ENCODE measurements around the gene EDA2R. TPM values are rescaled to one million over a fixed set of nuclear protein-coding genes. Genes with fewer than 3 reads are reported as not detected.

Gene EDA2R, protein sequence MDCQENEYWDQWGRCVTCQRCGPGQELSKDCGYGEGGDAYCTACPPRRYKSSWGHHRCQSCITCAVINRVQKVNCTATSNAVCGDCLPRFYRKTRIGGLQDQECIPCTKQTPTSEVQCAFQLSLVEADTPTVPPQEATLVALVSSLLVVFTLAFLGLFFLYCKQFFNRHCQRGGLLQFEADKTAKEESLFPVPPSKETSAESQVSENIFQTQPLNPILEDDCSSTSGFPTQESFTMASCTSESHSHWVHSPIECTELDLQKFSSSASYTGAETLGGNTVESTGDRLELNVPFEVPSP
- total RNA-seq (1 to 10 TPM; 1.2 to 1.3 TPM), polyA plus RNA-seq (under 1 TPM in 1 of 2 donors, not detected in 1; 0.08 TPM)

DNA sequence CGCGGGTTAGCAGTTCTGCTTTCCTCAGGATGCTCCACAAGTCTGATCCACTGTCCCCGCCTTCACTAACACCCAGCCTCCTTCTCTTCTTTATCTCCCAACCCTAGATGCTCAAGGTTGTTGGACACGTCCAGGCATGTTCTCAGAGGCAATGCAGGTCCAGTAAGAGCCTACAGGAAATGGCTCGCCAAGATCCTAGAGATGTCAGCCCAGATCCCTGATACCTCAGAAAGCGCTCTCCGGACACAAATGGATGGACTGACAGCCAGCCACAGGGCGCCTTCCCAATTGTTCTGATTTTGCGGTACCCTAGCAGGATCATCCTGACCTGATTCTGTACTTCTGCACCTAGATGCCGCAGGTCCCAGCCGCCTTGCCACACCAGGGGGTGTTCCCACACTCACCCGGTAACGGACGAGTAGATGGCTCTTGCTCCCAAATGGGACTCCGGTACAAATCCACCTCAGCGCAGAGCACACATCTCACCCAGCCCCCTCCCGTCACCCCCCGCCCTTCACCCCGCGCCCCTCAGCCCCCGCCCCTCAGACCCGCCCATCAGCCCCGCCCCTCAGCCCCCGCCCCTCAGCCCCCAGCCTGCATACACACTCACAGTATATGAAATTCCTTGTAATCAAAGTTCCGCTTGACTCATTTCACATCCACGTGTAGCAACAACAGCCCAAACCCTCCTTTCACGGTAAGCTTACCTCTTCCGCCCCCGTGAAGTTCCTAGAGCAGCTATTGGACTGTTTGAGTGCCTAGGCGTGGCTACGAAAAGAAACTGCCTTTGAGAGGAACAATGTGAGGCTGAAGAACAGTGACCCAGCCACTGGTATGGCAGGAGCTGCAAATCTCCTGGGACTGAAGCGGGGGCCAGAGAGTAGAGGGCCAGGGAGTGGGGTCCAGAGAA is at the start of gene EDA2R:
EDA2R (minus strand) TSS at position 488 of the 910 bp plus-strand sequence. CDS start 23,058 bp downstream, outside the sequence.
- ChIA-PET CTCF (ENCODE audit: partially characterized antibody) (no interaction called here), POLR2A (ENCODE audit: partially characterized antibody) (no interaction called here)
- Mint-ChIP-seq H3K9me3 (no peaks in the 10 kb centered on the region), H3K36me3 (no peaks in the 10 kb centered on the region), H3K4me1 (peaks cover 2 to 15% (median 5%) of the 10 kb centered on the region in 4 donors), H3K4me3 (peak within 1 kb of the TSS; percentile 52 to 83 (median 70)), H3K27me3 (no peaks in the 10 kb centered on the region), H3K27ac (peak within 1 kb of the TSS in 3 of 7 donors; percentile 33 to 76 (median 50))
- no peaks in the 10 kb centered on the region for H3K27me3 ChIP-seq (ENCODE audit: insufficient read depth, low read length)
- H3K36me3 ChIP-seq (ENCODE audit: insufficient read depth, low read length): no peaks in the 10 kb centered on the region
- no peak within 1 kb of the TSS for H3K4me3 ChIP-seq (ENCODE audit: low read length in 2 of 2)
- intact Hi-C loops (cut with micrococcal nuclease): no loop called here
- no peak within 1 kb of the TSS for H3K27ac ChIP-seq (ENCODE audit: low read depth, low read length)
- H3K4me1 ChIP-seq (ENCODE audit: insufficient read depth, low read length): no peaks in the 10 kb centered on the region
- peak; percentile 3 to 39 (median 17) for DNase-seq
- no peaks in the 10 kb centered on the region for H3K9me3 ChIP-seq (ENCODE audit: control insufficient read depth in 1 of 2, low read length in 2 of 2)

DNA sequence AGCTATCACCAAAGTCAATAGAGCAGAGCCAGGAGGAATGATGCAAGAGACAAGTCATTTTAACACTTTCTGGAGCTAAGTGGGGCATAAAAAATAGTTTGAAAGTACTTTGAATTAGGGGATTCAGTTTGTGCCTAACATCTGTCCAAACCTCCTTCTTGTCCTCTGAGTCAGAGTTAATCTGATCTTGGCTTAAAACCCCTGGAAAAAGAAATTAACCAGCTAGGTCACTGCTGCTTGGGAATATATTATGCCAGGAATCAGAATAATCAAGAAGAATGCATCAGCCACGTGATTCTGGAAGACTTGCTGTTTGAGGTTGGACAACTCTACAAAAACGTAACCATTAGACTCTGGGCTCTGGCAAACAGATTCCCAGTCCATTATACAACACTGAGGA is 45.3 kb upstream of the EDA2R start:
- H3K9me3 Mint-ChIP-seq: peaks cover 0 to 4% (median 0%) of the 10 kb centered on the region in 8 donors
- Histone ChIP-seq H3K27ac (ENCODE audit: low read depth, low read length) (no peak overlapping the region), H3K9me3 (ENCODE audit: control insufficient read depth in 1 of 2, low read length in 2 of 2) (no peaks in the 10 kb centered on the region), H3K27me3 (ENCODE audit: insufficient read depth, low read length) (no peaks in the 10 kb centered on the region), H3K36me3 (ENCODE audit: insufficient read depth, low read length) (no peaks in the 10 kb centered on the region), H3K4me1 (ENCODE audit: insufficient read depth, low read length) (no peaks in the 10 kb centered on the region), H3K4me3 (ENCODE audit: low read length in 2 of 2) (no peak overlapping the region)
- no peak overlapping the region for H3K4me3 Mint-ChIP-seq
- POLR2A ChIA-PET (ENCODE audit: partially characterized antibody): no interaction called here
- no peaks in the 10 kb centered on the region for H3K4me1 Mint-ChIP-seq
- no peak for DNase-seq
- peaks cover 0 to 2% of the 10 kb centered on the region in 2 donors for H3K27me3 Mint-ChIP-seq
- no peak overlapping the region for H3K27ac Mint-ChIP-seq
- CTCF ChIA-PET (ENCODE audit: partially characterized antibody): no interaction called here
- intact Hi-C loops (cut with micrococcal nuclease): no loop called here
- H3K36me3 Mint-ChIP-seq: no peaks in the 10 kb centered on the region

DNA sequence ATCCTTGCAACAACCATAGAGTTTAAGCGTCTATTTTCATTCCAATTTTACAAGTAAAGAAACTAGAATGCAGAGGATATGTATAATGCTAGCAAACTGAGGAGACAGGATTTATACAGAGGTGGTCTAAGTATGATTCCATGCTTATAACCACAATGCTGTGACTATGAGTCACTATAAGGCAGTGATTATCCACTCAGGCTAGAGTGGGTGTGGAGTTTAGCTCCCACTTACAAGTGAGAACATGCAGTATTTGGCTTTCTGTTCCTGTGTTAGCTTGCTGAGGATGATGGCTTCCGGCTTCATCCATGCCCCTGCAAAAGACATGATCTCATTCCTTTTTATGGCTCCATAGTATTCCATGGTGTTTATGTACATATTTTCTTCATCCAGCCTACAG is 41.6 kb upstream of the EDA2R start:
- Mint-ChIP-seq H3K27ac (no peak overlapping the region), H3K36me3 (no peaks in the 10 kb centered on the region), H3K27me3 (peaks cover 0 to 2% of the 10 kb centered on the region in 2 donors), H3K4me3 (no peak overlapping the region), H3K9me3 (peaks cover 0 to 2% (median 0%) of the 10 kb centered on the region in 8 donors), H3K4me1 (no peaks in the 10 kb centered on the region)
- no peaks in the 10 kb centered on the region for H3K9me3 ChIP-seq (ENCODE audit: control insufficient read depth in 1 of 2, low read length in 2 of 2)
- DNase-seq: no peak
- no peak overlapping the region for H3K4me3 ChIP-seq (ENCODE audit: low read length in 2 of 2)
- intact Hi-C loops (cut with micrococcal nuclease): no loop called here
- ChIA-PET CTCF (ENCODE audit: partially characterized antibody) (no interaction called here), POLR2A (ENCODE audit: partially characterized antibody) (no interaction called here)
- H3K36me3 ChIP-seq (ENCODE audit: insufficient read depth, low read length): no peaks in the 10 kb centered on the region
- no peaks in the 10 kb centered on the region for H3K27me3 ChIP-seq (ENCODE audit: insufficient read depth, low read length)
- H3K27ac ChIP-seq (ENCODE audit: low read depth, low read length): no peak overlapping the region
- H3K4me1 ChIP-seq (ENCODE audit: insufficient read depth, low read length): no peaks in the 10 kb centered on the region

- H3K27ac ChIP-seq (ENCODE audit: low read depth, low read length): no peak overlapping the region
- no peak overlapping the region for H3K27ac Mint-ChIP-seq
- intact Hi-C loops (cut with micrococcal nuclease): no loop called here
- no peaks in the 10 kb centered on the region for H3K36me3 Mint-ChIP-seq
- no peaks in the 10 kb centered on the region for H3K9me3 Mint-ChIP-seq
- H3K4me3 ChIP-seq (ENCODE audit: low read length in 2 of 2): no peak overlapping the region
- no peak for DNase-seq
- no peaks in the 10 kb centered on the region for H3K9me3 ChIP-seq (ENCODE audit: control insufficient read depth in 1 of 2, low read length in 2 of 2)
- CTCF ChIA-PET (ENCODE audit: partially characterized antibody): no interaction called here
- no peaks in the 10 kb centered on the region for H3K27me3 ChIP-seq (ENCODE audit: insufficient read depth, low read length)
- H3K36me3 ChIP-seq (ENCODE audit: insufficient read depth, low read length): no peaks in the 10 kb centered on the region
- POLR2A ChIA-PET (ENCODE audit: partially characterized antibody): no interaction called here
- H3K27me3 Mint-ChIP-seq: no peaks in the 10 kb centered on the region
- no peaks in the 10 kb centered on the region for H3K4me1 Mint-ChIP-seq
- H3K4me3 Mint-ChIP-seq: no peak overlapping the region
- no peaks in the 10 kb centered on the region for H3K4me1 ChIP-seq (ENCODE audit: insufficient read depth, low read length)
Measured at GRCh38 chrX:66677430-66677829, 38.6 kb upstream of the EDA2R start.

DNA sequence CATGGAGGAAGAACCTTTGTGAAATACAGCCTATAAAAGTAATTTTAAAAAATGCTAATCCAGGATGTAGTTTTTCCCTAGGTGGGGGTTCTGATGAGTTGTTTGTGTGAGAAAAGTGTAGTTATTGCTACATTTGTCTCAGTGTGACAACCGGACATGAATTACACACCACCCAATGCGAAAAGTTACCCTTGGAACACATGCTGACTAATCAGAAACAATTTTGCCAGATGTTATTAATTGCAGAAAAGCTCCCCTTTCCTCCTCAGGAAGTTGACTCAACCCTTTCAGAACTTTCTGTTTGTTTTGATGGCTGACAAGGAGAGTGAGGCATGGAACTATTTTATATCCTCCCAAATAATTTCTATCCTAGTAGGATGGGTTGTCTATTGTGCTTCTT is 38.1 kb upstream of the EDA2R start:
- POLR2A ChIA-PET (ENCODE audit: partially characterized antibody): no interaction called here
- no peaks in the 10 kb centered on the region for H3K27me3 ChIP-seq (ENCODE audit: insufficient read depth, low read length)
- H3K27me3 Mint-ChIP-seq: no peaks in the 10 kb centered on the region
- no peaks in the 10 kb centered on the region for H3K9me3 ChIP-seq (ENCODE audit: control insufficient read depth in 1 of 2, low read length in 2 of 2)
- no peaks in the 10 kb centered on the region for H3K36me3 ChIP-seq (ENCODE audit: insufficient read depth, low read length)
- no peak overlapping the region for H3K27ac ChIP-seq (ENCODE audit: low read depth, low read length)
- H3K4me1 ChIP-seq (ENCODE audit: insufficient read depth, low read length): no peaks in the 10 kb centered on the region
- no peak for DNase-seq
- peaks cover 0 to 4% (median 0%) of the 10 kb centered on the region in 8 donors for H3K9me3 Mint-ChIP-seq
- no peaks in the 10 kb centered on the region for H3K4me1 Mint-ChIP-seq
- intact Hi-C loops (cut with micrococcal nuclease): no loop called here
- H3K4me3 ChIP-seq (ENCODE audit: low read length in 2 of 2): no peak overlapping the region
- H3K27ac Mint-ChIP-seq: no peak overlapping the region
- no peaks in the 10 kb centered on the region for H3K36me3 Mint-ChIP-seq
- H3K4me3 Mint-ChIP-seq: no peak overlapping the region
- CTCF ChIA-PET (ENCODE audit: partially characterized antibody): no interaction called here

DNA sequence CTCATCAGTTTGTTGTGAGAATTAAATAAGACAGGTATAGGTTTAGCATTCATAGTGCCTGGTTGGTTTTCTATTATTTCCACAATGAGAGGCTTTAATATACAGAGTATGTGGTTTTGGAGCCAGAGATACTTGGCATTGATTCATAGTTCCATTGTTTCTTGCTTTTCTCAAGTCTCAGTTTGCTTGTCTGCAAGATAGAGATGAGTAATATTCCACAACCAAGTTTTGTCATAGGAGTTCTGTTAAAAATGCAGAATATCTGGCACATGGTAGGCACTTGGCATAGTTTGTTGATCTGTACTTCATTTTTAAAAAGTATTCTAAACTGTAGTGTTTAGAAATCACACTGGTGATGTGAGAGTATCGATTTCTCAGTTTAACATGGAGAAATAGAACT is 37.5 kb upstream of the EDA2R start:
- POLR2A ChIA-PET (ENCODE audit: partially characterized antibody): no interaction called here
- Histone ChIP-seq H3K4me3 (ENCODE audit: low read length in 2 of 2) (no peak overlapping the region), H3K27me3 (ENCODE audit: insufficient read depth, low read length) (no peaks in the 10 kb centered on the region), H3K4me1 (ENCODE audit: insufficient read depth, low read length) (no peaks in the 10 kb centered on the region), H3K9me3 (ENCODE audit: control insufficient read depth in 1 of 2, low read length in 2 of 2) (no peaks in the 10 kb centered on the region), H3K36me3 (ENCODE audit: insufficient read depth, low read length) (no peaks in the 10 kb centered on the region), H3K27ac (ENCODE audit: low read depth, low read length) (no peak overlapping the region)
- no peaks in the 10 kb centered on the region for H3K27me3 Mint-ChIP-seq
- H3K4me3 Mint-ChIP-seq: no peak overlapping the region
- H3K27ac Mint-ChIP-seq: no peak overlapping the region
- CTCF ChIA-PET (ENCODE audit: partially characterized antibody): no interaction called here
- no peak for DNase-seq
- H3K36me3 Mint-ChIP-seq: no peaks in the 10 kb centered on the region
- H3K4me1 Mint-ChIP-seq: no peaks in the 10 kb centered on the region
- intact Hi-C loops (cut with micrococcal nuclease): no loop called here
- H3K9me3 Mint-ChIP-seq: peaks cover 0 to 10% (median 0%) of the 10 kb centered on the region in 8 donors

DNA sequence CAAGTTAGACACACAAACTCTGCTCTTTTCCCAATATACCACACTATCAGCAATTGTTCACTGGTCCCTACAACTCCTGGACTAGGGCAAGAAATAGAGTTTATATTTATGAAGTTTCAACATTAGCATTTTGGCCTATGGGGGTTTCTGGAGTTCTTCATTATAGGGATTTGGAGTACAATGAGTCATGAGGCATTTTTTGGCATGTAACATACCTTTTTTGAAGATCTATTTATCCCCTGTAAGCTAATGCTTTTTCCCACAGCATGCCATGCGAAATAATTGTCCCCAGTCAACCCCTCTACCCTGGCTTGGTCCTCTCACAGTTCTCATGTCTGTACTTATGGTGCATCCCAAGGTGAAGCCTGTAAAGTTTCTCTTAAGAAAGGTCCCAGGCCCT is 36.7 kb upstream of the EDA2R start:
- no peaks in the 10 kb centered on the region for H3K4me1 ChIP-seq (ENCODE audit: insufficient read depth, low read length)
- Mint-ChIP-seq H3K9me3 (peaks cover 0 to 16% (median 0%) of the 10 kb centered on the region in 8 donors), H3K27ac (no peak overlapping the region), H3K27me3 (no peaks in the 10 kb centered on the region), H3K4me3 (no peak overlapping the region), H3K4me1 (no peaks in the 10 kb centered on the region), H3K36me3 (no peaks in the 10 kb centered on the region)
- no peak overlapping the region for H3K27ac ChIP-seq (ENCODE audit: low read depth, low read length)
- no peaks in the 10 kb centered on the region for H3K27me3 ChIP-seq (ENCODE audit: insufficient read depth, low read length)
- DNase-seq: no peak
- H3K4me3 ChIP-seq (ENCODE audit: low read length in 2 of 2): no peak overlapping the region
- ChIA-PET CTCF (ENCODE audit: partially characterized antibody) (no interaction called here), POLR2A (ENCODE audit: partially characterized antibody) (no interaction called here)
- H3K9me3 ChIP-seq (ENCODE audit: control insufficient read depth in 1 of 2, low read length in 2 of 2): no peaks in the 10 kb centered on the region
- no peaks in the 10 kb centered on the region for H3K36me3 ChIP-seq (ENCODE audit: insufficient read depth, low read length)
- intact Hi-C loops (cut with micrococcal nuclease): no loop called here

All from CD4-positive, alpha-beta memory T cell (primary cell).